ENCODE results near the gene EEF1A2. TPM values are rescaled to one million over a fixed set of nuclear protein-coding genes. Genes with fewer than 3 reads are reported as not detected.

The EEF1A2 gene
- total RNA-seq, 4 donors from 2014 or later = not detected

GRCh38 chr20:63443606-63444395, 55.1 kb downstream of the EEF1A2 start:
- 90 to 94% methylated on average over 15 to 24 of the region's 25 CpGs for WGBS, 2 donors
- peaks cover 0 to 46% of the 10 kb centered on the region in 2 donors for H3K27me3 ChIP-seq
- DNase-seq (ENCODE audit: low spot score in 2 of 2) = no peak
- no peaks in the 10 kb centered on the region for H3K4me1 ChIP-seq
- no peaks in the 10 kb centered on the region for H3K36me3 ChIP-seq
- no peak for TF ChIP-seq CTCF (IDR thresholded peaks at IDR 0.05)
- no peak for TF ChIP-seq EP300 (IDR thresholded peaks at IDR 0.05)
- no peak overlapping the region for H3K4me3 ChIP-seq
- no peaks in the 10 kb centered on the region for H3K9me3 ChIP-seq
- H3K27ac ChIP-seq = no peak overlapping the region

- Histone ChIP-seq H3K4me1 (no peaks in the 10 kb centered on the region), H3K27ac (no peak overlapping the region), H3K9me3 (no peaks in the 10 kb centered on the region), H3K27me3 (peaks cover 0 to 36% of the 10 kb centered on the region in 2 donors), H3K4me3 (no peak overlapping the region), H3K36me3 (no peaks in the 10 kb centered on the region)
- WGBS, 2 donors = 50 to 91% methylated on average over 4 to 9 of the region's 11 CpGs
- TF ChIP-seq EP300 (IDR thresholded peaks at IDR 0.05) (no peak), CTCF (IDR thresholded peaks at IDR 0.05) (no peak), POLR2A (IDR thresholded peaks at IDR 0.05) (no peak)
- DNase-seq (ENCODE audit: low spot score in 2 of 2) = peak in 1 of 2 donors; percentile 15
Observed at GRCh38 chr20:63442100-63442493, 56.8 kb downstream of the EEF1A2 start.

- DNase-seq (ENCODE audit: low spot score in 2 of 2) = no peak
- TF ChIP-seq EP300 (IDR thresholded peaks at IDR 0.05) (no peak), POLR2A (IDR thresholded peaks at IDR 0.05) (no peak), CTCF (IDR thresholded peaks at IDR 0.05) (no peak)
- H3K4me1 ChIP-seq = no peaks in the 10 kb centered on the region
- H3K36me3 ChIP-seq = no peaks in the 10 kb centered on the region
- H3K9me3 ChIP-seq = no peaks in the 10 kb centered on the region
- peaks cover 0 to 29% of the 10 kb centered on the region in 2 donors for H3K27me3 ChIP-seq
- H3K27ac ChIP-seq = no peak overlapping the region
- H3K4me3 ChIP-seq = no peak overlapping the region
- 52 to 61% methylated on average over 21 to 22 of the region's 22 CpGs for WGBS, 2 donors
Observed at GRCh38 chr20:63441136-63442099, 57.5 kb downstream of the EEF1A2 start.

GRCh38 chr20:63440366-63440955, 58.4 kb downstream of the EEF1A2 start:
- Histone ChIP-seq H3K27ac (no peak overlapping the region), H3K36me3 (no peaks in the 10 kb centered on the region), H3K9me3 (no peaks in the 10 kb centered on the region), H3K27me3 (peaks cover 0 to 25% of the 10 kb centered on the region in 2 donors), H3K4me3 (no peak overlapping the region), H3K4me1 (no peaks in the 10 kb centered on the region)
- no peak for TF ChIP-seq CTCF (IDR thresholded peaks at IDR 0.05)
- 78 to 82% methylated on average over 24 to 26 of the region's 26 CpGs for WGBS, 2 donors
- DNase-seq (ENCODE audit: low spot score in 2 of 2) = no peak

All from tibial nerve (tissue), 4 donors.